Smooth muscle cell (in vitro differentiated cells): ENCODE results near the gene OR52N1. TPM values are rescaled to one million over a fixed set of nuclear protein-coding genes. Genes with fewer than 3 reads are reported as not detected.

ENCODE experiments used
- DNase-seq: peaks from one replicate; lab custom pipeline; 2025; ENCODE audit not compliant: unreplicated experiment; lab: John Stamatoyannopoulos, UW
- H2AFZ ChIP-seq: fragments of 200-600 bp; sonication (generic); 2 replicates; pipeline ENCODE4 v1.6.0; 2016; ENCODE audit warnings: antibody characterized with exemption, low read depth, mild to moderate bottlenecking
- H3F3A ChIP-seq: fragments of 200-600 bp; sonication (generic); 2 replicates; pipeline ENCODE4 v1.6.0; 2017; ENCODE audit warnings: antibody characterized with exemption, low read depth
- H3K27ac ChIP-seq: fragments of 200-600 bp; sonication (generic); 2 replicates; pipeline ENCODE4 v1.5.1; 2016; ENCODE audit warnings: low read depth, mild to moderate bottlenecking
- H3K27me3 ChIP-seq: fragments of 200-600 bp; sonication (generic); 2 replicates; pipeline ENCODE4 v1.6.1; 2016; ENCODE audit warnings: low read depth, mild to moderate bottlenecking
- H3K36me3 ChIP-seq: fragments of 200-600 bp; sonication (generic); 2 replicates; pipeline ENCODE4 v1.5.1; 2016; ENCODE audit warnings: low read depth
- H3K4me1 ChIP-seq: fragments of 200-600 bp; sonication (generic); 2 replicates; pipeline ENCODE4 v1.5.1; 2016; ENCODE audit warnings: low read depth
- H3K4me2 ChIP-seq: fragments of 200-600 bp; sonication (generic); 2 replicates; pipeline ENCODE4 v1.6.0; 2016; ENCODE audit warnings: mild to moderate bottlenecking
- H3K4me3 ChIP-seq: fragments of 200-600 bp; sonication (generic); 2 replicates; pipeline ENCODE4 v1.5.1; 2016; ENCODE audit warnings: mild to moderate bottlenecking
- H3K79me2 ChIP-seq: fragments of 200-600 bp; sonication (generic); 2 replicates; pipeline ENCODE4 v1.6.0; 2016; ENCODE audit warnings: low read depth, mild to moderate bottlenecking
- H3K9ac ChIP-seq: fragments of 200-600 bp; sonication (generic); 2 replicates; pipeline ENCODE4 v1.6.0; 2016; ENCODE audit warnings: low read depth
- H3K9me3 ChIP-seq: fragments of 200-600 bp; sonication (generic); replicated peaks from 2 replicates; pipeline ENCODE4 v1.5.1; 2016; ENCODE audit warnings: low read depth
- H4K20me1 ChIP-seq: fragments of 200-600 bp; sonication (generic); 2 replicates; pipeline ENCODE4 v1.6.0; 2016; ENCODE audit warnings: low read depth
- CTCF ChIP-seq: fragments of 200-600 bp; sonication (generic); IDR thresholded peaks from 2 replicates; pipeline ENCODE4 v1.5.1; 2017; ENCODE audit warnings: borderline replicate concordance, mild to moderate bottlenecking, antibody characterized with exemption; ENCODE audit not compliant: insufficient read depth, poor library complexity, severe bottlenecking
- polyA plus RNA-seq: library from polyadenylated mRNA; unstranded; fragments of >200 nt; fragmentation: Nextera tagmentation; extraction: Ambion mirVana; gene quantifications from 2 replicates; pipeline ENCODE4 v1.2.1, GENCODE V29; 2016
- total RNA-seq: library from RNA; depleted of rRNA; stranded (reverse); fragments of >200 nt; gene quantifications from 2 replicates; pipeline ENCODE4 v1.2.3, GENCODE V29; 2014

The OR52N1 gene
- total and polyA plus RNA-seq, 2 experiments from 2014 or later: not detected

GRCh38 chr11:5737091-5737490, 54.0 kb downstream of the OR52N1 start:
- Histone ChIP-seq H3K36me3 (no peaks in the 10 kb centered on the region), H3K4me1 (no peaks in the 10 kb centered on the region), H3K9me3 (no peaks in the 10 kb centered on the region), H3F3A (no peaks in the 10 kb centered on the region), H3K9ac (no peak overlapping the region), H3K4me3 (no peak overlapping the region), H3K79me2 (no peaks in the 10 kb centered on the region), H2AFZ (no peak overlapping the region), H3K27me3 (no peaks in the 10 kb centered on the region), H3K27ac (no peak overlapping the region), H3K4me2 (no peak overlapping the region), H4K20me1 (no peaks in the 10 kb centered on the region)
- no peak for TF ChIP-seq CTCF
- DNase-seq: no peak

Other genes starting within 250 kb of the OR52N1 start
- gene OR52H1, start 242.7 kb downstream of the OR52N1 start, total RNA-seq: not detected in 2 replicates
- gene OR52H1, start 242.7 kb downstream of the OR52N1 start, polyA plus RNA-seq: not detected in 2 replicates
- gene OR52B6, start 210.4 kb downstream of the OR52N1 start, total RNA-seq: not detected in 2 replicates
- not detected in 2 replicates for gene OR52B6, start 210.4 kb downstream of the OR52N1 start, polyA plus RNA-seq
- gene TRIM6, start 194.6 kb downstream of the OR52N1 start, total RNA-seq: 5.6 and 10.0 TPM in 2 replicates
- 3.7 and 11.7 TPM in 2 replicates for gene TRIM6, start 194.6 kb downstream of the OR52N1 start, polyA plus RNA-seq
- 6.7 and 7.5 TPM in 2 replicates for gene TRIM34, start 166.3 kb downstream of the OR52N1 start, total RNA-seq
- 4.1 and 6.3 TPM in 2 replicates for gene TRIM34, start 166.3 kb downstream of the OR52N1 start, polyA plus RNA-seq
- 22.2 and 27.6 TPM in 2 replicates for gene TRIM5, start 106.2 kb downstream of the OR52N1 start, total RNA-seq
- 16.4 and 18.0 TPM in 2 replicates for gene TRIM5, start 106.2 kb downstream of the OR52N1 start, polyA plus RNA-seq
- gene TRIM22, start 101.5 kb downstream of the OR52N1 start, total RNA-seq: 34.4 and 41.1 TPM in 2 replicates
- 26.1 and 33.4 TPM in 2 replicates for gene TRIM22, start 101.5 kb downstream of the OR52N1 start, polyA plus RNA-seq
- gene OR56B1, start 54.8 kb downstream of the OR52N1 start, total RNA-seq: not detected in 2 replicates
- not detected in 2 replicates for gene OR56B1, start 54.8 kb downstream of the OR52N1 start, polyA plus RNA-seq
- 0.40 and 1.9 TPM in 2 replicates for gene OR52N4, start 37.0 kb downstream of the OR52N1 start, total RNA-seq
- not detected in 2 replicates for gene OR52N4, start 37.0 kb downstream of the OR52N1 start, polyA plus RNA-seq
- gene OR52N5, start 7.9 kb downstream of the OR52N1 start, total RNA-seq: not detected in 2 replicates
- not detected in 2 replicates for gene OR52N5, start 7.9 kb downstream of the OR52N1 start, polyA plus RNA-seq
- not detected in 2 replicates for gene OR52N2, start 17.7 kb upstream of the OR52N1 start, total RNA-seq
- not detected in 2 replicates for gene OR52N2, start 17.7 kb upstream of the OR52N1 start, polyA plus RNA-seq
- not detected in 2 replicates for gene OR52E6, start 50.6 kb upstream of the OR52N1 start, total RNA-seq
- not detected in 2 replicates for gene OR52E6, start 50.6 kb upstream of the OR52N1 start, polyA plus RNA-seq
- gene OR52E8, start 66.4 kb upstream of the OR52N1 start, total RNA-seq: not detected in 2 replicates
- not detected in 2 replicates for gene OR52E8, start 66.4 kb upstream of the OR52N1 start, polyA plus RNA-seq
- 0.22 TPM in 1 of 2 replicates, not detected in the other for gene OR52E4, start 89.4 kb upstream of the OR52N1 start, total RNA-seq
- gene OR52E4, start 89.4 kb upstream of the OR52N1 start, polyA plus RNA-seq: not detected in 2 replicates
- not detected in 2 replicates for gene OR52E5, start 101.9 kb upstream of the OR52N1 start, total RNA-seq
- gene OR52E5, start 101.9 kb upstream of the OR52N1 start, polyA plus RNA-seq: not detected in 2 replicates
- not detected in 2 replicates for gene OR56A3, start 151.0 kb upstream of the OR52N1 start, total RNA-seq
- not detected in 2 replicates for gene OR56A3, start 151.0 kb upstream of the OR52N1 start, polyA plus RNA-seq
- 2.2 TPM in 1 of 2 replicates, not detected in the other for gene OR56A5, start 177.2 kb upstream of the OR52N1 start, total RNA-seq
- not detected in 2 replicates for gene OR56A5, start 177.2 kb upstream of the OR52N1 start, polyA plus RNA-seq
- 0.18 TPM in 1 of 2 replicates, not detected in the other for gene OR52L1, start 195.7 kb upstream of the OR52N1 start, total RNA-seq
- gene OR52L1, start 195.7 kb upstream of the OR52N1 start, polyA plus RNA-seq: not detected in 2 replicates
- gene OR56A4, start 215.7 kb upstream of the OR52N1 start, total RNA-seq: 0.13 TPM in 1 of 2 replicates, not detected in the other
- not detected in 2 replicates for gene OR56A4, start 215.7 kb upstream of the OR52N1 start, polyA plus RNA-seq
- 0.04 and 0.22 TPM in 2 replicates for gene OR56A1, start 239.5 kb upstream of the OR52N1 start, total RNA-seq
- not detected in 2 replicates for gene OR56A1, start 239.5 kb upstream of the OR52N1 start, polyA plus RNA-seq